ENCODE results near the gene TOGARAM2.
A peak's percentile ranks its signal among the peaks of the same experiment; 100 is the strongest.

The TOGARAM2 gene

DNA sequence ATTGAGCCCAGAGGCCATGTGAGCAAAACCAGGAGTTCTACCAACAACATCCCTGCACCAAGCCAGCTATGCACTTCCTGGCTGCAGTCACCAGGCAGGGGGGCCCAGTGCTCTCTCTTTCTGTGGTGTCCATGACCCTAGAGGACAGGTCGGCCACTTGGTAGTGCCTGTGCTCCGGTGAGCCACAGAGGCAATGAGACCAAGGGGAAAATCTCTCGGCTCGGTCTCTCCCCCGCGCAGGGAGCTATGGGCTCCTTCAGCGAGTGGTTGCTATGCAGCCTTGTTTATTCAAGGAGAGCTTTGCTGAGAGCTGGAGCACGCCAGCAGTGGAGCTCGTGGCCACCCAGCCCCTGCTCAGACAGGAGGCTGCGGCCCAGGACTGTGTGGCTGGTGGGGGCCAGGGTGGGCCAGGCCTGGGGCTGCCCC lies at the start of gene TOGARAM2:
TOGARAM2 (plus strand) TSS at position 283 of the 426 bp plus-strand sequence. CDS start 13,537 bp downstream, outside the sequence.
- no peak for DNase-seq (ENCODE audit: low read depth)

DNA sequence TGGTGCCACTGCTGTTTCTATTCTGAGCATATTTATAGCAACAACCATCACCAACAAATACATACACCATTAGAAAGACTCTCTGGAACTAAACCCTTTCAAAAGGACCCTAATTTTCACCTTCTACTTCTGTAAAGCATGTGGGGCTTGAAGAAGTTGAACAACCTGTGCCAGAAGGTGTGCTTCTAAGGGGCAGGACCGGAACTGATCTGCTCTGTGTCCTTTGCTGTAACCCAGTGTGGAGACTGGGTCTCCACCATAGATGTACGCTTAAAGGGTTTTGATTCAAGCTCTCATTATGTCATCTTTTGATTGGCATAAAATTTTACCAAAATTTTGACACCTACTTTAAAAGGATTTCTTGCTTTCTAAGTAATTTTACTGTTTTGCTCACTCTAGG lies 46.3 kb upstream of the TOGARAM2 start:
- DNase-seq (ENCODE audit: low read depth), result no peak

DNA sequence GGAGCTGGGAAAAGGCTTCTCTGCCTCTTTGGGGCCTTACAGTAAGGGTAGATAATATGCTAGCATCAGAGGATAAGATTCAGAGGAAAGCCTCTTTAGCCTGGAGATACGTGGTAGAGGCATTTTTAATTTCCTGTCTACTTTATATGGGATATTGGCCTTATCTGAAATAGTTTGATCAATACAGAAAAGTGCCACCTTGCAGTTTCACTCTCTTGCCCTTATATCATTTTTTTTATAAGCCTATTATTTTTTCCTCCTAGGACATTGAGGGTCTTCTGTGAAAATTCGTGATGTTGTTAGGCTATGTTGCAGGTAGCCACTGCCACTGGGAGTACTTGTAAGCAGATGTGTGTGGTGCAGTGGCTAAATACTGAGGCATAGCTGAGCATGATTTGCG lies 40.1 kb upstream of the TOGARAM2 start:
- DNase-seq (ENCODE audit: low read depth), result no peak

DNA sequence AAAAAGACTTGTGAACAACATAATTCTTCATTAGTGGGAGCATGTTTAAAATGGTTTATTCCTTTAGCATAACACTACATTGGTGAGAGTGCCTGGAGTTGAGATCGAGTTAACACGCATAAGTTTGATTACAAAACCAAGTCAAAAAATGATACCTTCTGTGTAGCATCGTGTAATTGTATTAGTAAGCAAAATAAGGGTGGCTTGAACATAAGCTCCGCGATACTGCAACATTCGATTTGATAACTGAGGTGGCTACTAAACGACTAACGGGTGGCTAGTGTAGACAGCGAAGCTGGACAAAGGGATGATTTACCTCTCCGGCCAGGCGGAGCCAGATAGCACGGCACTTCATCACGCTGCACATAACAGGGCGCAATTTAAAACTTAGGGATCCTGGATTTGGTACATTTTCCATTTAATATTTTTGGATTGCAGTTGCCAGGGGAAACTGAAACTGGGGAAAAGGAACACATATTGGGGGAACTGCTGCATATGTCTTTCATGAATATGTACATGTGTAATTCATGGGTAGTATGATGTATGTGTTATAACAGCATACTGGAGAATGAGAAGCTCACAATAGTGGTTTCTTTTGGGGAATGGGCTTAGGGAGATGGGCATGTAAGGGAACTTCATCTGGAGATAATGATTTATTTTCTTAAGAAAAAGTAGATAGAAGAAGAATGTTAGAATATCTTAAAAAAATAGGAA lies 36.4 kb upstream of the TOGARAM2 start:
- DNase-seq (ENCODE audit: low read depth), result no peak

DNA sequence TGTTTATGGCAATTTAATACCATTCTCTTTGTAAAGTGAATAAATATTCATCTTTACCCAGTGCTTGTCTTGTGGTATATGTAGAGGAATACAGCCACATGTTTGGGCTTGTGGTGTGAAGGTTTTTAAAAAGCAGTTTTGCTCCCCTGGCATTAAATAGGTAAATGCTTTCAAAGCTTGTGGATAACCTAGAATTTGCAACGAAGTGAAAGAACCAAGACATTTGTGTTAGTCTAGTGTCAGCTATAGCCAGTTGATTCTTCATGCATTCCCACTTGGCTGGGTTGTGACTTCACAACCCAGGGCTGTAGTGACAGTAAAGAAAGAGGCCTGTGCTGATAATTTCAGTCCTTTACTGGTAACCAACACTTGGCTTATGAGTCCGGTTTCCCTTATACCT lies 32.9 kb upstream of the TOGARAM2 start:
- no peak for DNase-seq (ENCODE audit: low read depth)

DNA sequence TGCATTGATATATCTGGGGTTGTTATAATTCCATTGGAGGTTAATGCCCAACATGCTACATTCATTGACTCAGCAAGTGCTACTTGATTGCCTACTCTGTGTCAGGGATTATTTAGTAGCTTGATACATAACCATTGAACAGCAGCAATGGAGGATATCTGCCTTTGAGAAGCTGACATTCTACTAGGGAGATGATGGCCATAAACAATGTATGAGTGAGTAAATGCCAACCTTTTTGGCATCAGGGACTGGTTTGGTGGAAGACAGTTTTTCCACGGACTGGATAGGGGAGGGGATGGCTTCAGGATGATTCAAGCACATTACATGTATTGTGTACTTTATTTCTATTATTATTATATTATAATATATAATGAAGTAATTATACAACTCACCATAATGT lies 31.9 kb upstream of the TOGARAM2 start:
- no peak for DNase-seq (ENCODE audit: low read depth)

DNA sequence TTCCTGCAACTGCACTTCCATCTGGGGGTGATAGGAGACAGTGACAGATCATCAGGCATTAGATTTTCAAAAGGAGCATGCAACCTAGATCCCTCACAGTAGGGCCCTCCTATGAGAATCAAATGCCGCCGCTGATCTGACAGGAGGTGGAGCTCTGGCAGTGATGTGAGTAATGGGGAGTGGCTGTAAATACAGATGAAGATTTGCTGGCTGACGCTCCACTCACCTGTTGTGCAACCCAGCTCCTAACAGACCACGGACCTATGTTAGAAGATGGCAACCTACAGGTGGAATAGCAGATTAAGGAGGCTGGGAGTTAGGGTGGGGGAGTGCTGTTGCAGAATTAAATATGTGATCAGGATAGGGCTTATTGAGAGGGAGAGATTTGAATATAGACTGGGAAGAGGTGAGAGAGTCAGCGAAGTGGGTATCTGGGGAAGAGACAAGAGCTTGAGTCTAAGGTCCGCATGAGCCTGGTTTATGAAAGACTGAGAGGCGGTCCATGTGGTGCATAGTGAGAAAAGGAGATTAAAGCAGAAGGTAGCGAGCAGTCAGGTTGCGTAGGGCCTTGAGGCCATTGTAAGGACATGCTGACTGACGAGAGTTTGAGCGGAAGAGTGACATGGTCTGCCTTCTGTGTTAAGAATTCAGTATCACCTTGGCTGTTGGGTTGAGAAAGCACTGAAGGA lies 31.3 kb upstream of the TOGARAM2 start:
- no peak for DNase-seq (ENCODE audit: low read depth)

DNA sequence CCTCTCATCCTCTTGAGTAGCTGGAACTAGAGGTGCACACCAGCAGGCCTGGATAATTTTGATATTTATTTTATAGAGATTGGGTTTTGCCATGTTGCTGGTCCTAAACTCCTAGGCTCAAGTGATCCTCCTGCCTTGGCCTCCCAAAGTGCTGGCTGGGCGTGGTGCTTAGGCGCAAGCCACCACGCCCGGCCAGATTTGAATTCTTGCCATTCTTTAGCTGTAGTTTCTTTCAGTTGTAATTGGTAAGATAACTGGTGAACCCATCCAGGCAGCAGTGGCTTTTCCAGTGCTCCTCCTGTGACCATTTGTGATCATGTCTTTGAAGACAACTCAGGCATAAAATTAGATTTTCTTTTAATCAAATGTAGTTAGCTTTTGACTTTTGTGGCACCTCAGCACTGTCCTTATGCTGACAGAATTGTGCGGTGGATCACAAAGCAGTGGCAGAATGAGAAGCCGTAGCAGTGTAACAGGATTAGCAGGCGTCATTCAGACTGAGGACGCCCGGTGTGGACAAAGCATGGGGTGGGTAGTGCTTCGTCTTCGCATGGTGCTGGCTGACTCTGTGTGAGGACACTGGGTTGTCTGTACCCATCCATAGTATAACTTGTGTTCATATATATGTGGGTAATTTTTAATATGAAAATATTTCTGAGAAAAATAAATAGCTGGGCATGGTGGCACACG lies 30.0 kb upstream of the TOGARAM2 start:
- no peak for DNase-seq (ENCODE audit: low read depth)

DNA sequence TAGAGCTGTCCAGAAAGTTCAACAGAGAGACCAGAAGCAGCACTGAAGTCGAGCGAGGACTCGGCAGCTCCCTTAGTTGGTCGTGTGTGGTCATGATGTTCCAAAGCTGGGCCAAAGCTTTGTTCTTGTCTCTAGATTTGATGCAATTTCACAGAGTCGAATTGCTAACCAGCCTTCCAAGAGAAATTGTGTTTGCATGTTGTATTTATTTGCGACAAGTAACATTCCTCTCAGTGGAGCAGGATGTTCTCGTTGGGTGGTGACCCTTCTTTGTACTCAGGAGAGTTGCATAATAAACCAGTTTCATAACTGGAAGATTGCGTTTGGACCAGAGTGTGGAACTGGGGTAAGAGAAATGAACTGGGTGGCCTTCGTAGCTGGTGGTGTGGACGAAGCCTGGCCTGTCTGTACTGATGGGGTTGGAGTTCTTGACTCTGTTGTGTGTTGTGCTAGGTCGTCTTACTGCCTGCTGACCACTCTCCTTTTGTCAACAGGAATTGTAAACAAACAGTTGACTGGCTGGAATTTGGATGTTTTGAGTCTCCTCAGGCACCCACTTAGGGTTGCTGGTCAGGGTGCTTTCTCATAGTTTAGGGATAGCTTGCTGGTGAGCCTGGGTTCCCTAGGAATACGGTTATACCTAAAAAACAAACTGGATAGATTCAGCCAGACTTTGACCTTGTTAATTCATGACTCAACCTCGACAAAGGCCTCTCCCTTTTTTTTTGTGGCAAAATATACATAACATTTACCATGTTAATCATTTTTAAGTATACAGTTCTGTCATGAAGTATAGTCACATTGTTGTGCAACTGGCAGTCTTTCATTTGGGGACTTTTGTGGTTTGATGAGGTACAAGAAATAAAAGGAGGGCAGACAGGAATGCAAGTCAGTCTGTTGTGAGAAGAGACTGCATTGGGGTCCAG lies 28.9 kb upstream of the TOGARAM2 start:
- no peak for DNase-seq (ENCODE audit: low read depth)

DNA sequence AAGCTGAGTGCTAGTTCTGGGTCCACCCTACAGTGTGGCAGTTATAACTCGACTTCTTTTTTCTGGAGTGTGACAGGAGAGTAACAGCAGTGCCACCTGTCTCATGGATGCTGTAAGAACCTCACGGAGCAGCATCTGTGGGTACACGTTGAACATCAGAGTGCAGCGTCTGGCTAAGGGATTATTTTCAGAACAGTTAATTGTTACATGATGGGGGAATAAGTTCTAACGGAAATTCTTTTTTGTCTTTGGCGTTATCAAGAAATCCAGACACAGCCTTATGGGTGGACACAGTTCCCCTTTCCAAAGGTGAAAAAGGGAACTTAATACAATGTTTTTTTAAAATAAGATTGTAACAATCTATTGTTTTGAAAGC lies 28.3 kb upstream of the TOGARAM2 start:
- DNase-seq (ENCODE audit: low read depth), result no peak

DNA sequence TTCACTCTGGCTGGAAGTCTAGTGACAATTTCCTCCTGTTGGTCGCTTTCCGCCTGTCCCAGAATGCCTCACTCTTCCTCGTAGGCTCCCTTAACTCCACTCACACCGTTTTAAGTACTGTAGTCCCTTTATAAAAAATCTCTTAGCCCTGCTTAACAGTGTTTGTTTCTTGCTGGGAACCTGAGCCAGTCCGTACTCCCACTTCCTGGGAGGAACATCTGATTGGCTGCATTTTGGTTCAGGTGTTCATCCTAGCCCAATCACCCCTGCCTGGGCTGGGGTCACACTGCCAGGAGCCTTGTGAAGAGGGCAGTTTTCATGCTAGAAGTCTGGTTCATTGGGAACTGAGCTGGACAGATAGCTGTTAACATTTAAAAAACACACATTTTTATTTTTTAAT lies 25.6 kb upstream of the TOGARAM2 start:
- DNase-seq (ENCODE audit: low read depth), result no peak

DNA sequence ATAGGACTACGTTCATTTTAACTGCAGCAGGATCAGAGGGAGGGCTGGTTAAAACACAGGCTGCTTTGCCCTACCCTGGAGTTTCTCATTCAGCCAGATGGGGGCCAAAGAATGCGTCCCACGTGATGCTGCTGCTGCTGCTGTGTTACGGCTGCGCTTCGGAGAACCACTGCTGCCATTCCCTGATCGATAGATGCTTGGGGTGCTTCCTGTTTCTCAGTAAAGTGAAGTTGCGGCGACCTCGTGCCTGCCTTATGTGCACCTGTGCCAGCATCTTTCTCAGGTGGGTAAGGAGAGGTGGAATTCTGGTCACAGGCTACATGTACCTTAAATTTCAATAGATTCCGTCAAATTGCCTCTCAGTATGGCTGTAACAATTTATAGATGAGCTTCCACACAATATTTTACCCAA lies 24.7 kb upstream of the TOGARAM2 start:
- no peak for DNase-seq (ENCODE audit: low read depth)

DNA sequence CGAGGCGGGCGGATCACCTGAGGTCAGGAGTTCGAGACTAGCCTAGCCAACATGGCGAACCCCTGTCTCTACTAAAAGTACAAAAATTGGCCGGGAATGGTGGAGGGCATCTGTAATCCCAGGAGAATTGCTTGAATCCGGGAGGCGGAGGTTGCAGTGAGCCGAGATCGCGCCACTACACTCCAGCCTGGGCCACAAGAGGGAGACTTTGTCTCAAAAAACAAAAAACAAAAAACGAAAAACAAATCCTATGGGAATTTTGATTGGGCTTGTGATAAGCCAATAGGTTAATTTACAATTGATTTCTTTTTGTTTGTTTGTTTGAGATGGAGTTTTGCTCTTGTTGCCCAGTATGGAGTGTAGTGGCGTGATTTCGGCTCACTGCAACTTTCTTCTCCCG lies 24.2 kb upstream of the TOGARAM2 start:
- DNase-seq (ENCODE audit: low read depth), result no peak

DNA sequence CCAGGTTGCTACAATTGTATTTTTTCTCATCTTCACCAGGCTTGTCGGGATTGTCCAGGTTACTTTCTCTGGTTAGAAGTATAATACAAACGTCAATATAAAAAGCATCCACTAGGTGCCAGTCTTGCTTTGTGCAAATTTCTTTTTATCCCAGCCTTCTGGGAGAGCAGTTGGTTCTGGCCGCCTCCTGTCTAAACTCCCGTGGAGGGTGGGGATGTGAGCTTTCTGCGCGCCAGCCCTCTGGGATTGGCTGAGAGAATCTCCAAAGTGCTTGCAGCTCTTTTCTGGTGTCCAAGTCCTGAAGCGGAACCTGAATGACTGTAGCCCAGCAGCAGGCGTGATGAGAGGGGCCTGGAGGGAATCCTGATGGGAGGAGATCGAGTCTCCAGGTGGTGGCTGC lies 22.4 kb upstream of the TOGARAM2 start:
- DNase-seq (ENCODE audit: low read depth), result peak; percentile 30

DNA sequence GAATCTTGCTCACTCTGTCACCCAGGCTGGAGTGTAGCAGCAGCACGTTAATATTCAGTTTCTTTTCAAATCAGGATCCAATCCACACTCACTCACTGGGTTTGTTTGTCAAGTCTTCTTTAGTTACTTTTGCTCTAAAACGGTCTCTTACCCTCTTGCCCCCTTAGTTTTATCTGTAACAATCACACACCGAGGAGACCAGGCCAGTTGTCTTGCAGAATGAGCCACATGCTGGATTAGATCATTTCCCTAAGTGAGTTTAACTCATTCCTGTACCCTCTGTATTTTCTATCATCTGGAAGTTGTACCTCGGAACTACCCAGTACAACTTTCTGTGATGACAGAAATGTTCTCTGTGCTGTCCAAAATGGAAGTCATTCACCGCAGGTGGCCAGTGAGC lies 20.7 kb upstream of the TOGARAM2 start:
- DNase-seq (ENCODE audit: low read depth), result no peak

DNA sequence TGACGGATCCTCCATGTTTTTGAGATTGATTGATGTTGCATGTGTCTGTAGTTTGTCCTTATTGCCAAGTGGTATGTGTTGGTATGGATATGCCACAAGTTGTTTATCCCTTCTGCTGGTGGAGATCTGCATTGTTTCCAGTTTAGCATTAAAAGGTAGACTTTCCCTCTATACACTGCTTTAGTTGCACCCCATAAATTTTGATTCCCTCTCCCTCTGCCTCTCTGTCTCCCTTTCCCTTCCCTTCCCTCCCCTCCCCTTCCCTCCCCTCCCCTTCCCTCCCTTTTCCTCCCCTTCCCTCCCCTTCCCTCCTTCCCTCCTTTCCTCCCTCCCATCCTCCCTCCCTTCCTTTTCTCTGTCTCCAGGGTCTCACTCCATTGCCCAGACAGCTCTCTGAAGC lies 18.6 kb upstream of the TOGARAM2 start:
- DNase-seq (ENCODE audit: low read depth), result no peak

DNA sequence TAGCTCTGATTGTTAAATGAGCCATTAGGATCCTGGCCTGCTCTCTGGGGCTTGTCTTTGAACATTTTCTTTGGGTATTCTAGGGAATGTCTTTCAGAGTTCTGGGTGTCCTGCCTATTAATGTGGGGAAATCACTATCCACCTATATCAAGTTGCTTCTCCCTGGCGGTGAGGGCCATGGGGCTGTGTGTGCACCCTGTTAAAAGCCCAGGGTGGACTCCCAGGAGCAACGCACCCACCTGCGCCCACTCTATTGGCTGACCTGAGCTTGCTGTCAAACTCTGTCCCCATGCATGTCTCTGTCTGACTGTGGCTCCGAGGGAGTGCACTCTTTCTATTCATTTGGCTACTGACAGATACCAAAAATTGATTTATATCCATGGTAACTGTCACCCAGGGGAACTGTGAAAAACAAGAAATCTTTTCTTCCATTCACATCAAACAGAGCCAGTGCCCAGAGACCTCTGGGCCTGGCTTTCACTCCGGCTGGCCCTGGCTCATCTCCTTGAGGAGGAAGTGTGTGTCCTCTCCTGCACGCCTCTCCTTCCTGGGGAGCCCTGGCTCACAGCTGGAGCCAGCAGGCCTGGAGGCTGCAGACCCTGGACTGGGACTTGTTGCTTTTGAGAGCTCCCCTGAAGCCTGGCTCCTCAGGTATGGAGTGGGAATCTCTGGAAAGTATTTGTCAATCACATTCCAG lies 10.5 kb upstream of the TOGARAM2 start:
- DNase-seq (ENCODE audit: low read depth), result no peak

DNA sequence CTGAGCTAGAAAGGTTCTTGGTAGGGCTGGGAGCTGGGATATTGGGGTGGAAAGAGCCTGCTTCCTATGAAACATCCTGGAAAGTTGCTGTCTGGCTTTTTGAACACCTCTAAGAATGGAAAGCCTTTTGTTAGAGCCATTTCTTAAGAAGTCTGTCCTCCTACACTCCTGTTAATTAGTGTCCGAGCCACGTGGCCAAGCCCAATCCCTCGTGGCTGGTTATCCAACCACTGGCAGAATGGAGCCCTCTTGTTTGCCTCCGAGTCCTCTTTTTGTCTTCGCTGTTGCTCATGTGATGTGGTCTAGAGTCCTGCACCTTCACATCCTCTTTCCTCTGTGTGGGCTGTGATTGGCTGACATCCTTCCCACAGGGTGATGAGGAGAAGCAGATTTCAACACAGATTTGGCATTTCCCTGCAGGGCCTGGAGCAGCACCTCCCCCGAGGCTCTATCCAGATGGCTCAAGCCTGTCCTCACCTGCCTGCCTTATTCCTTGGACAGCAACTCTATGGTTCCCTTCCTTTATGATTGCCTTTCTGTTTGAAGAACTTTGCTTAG lies 8.2 kb upstream of the TOGARAM2 start:
- no peak for DNase-seq (ENCODE audit: low read depth)

DNA sequence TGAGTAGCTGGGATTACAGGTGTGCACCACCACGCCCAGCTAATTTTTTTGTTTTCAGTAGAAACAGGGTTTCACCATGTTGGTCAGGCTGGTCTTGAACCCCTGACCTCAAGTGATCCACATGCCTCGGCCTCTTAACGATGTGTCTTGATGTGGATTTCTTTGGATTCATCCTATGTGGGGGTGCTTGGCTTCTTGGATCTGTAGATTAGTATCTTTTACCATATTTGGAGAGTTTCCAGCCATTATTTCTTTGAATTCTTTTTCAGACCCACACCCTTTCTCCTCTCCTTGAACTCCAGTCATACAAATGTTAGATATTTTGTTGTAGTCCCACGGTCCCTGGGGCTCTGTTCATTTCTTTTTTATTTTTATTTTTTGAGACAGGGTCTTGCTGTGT lies 6.8 kb upstream of the TOGARAM2 start:
- DNase-seq (ENCODE audit: low read depth), result no peak

DNA sequence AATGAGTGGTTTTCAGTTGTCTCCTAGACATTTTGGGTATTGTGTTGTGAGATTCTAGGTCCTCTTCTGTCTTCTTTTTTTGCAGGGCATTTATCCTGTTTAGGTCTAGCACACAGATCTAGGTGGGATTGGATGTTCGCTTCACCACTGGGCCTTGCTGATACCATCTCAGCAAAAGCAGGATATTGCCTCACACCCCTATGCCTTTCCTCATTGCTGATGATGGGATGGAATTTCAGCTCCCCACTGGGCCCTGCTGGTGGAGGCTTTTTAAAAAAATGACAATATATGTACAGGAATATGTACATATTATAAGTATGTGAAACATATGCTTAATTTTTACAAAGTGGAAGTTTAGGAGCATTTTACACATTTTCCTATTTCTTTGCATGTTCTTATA lies 5.4 kb upstream of the TOGARAM2 start:
- DNase-seq (ENCODE audit: low read depth), result no peak

DNA sequence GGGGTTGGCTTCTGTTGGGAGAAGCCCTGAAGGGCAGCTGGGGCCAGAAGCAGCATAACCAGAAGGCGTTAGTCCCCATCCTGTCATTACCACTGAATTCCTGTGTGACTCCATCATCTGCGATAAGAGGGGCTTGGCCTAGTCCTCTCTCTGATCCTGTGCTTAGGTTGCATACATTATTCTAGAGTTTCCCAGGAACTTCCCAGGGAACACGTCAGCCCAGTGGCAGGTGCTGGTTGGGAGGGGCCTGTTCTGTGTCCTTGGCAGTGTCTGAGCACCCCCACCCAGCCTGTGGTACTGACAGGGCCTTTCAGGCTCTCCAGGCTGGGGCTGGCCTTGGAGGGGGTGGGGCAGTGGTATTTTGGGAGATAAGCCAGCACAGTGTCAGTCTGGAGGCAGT lies 4.5 kb upstream of the TOGARAM2 start:
- no peak for DNase-seq (ENCODE audit: low read depth)
